Hepatocyte (in vitro differentiated cells): ENCODE measurements around the gene RFTN2.

Experiments
- CTCF ChIP-seq: fragments of 200-600 bp; sonication (generic); IDR thresholded peaks from 2 replicates; pipeline ENCODE4 v1.5.1; 2016; ENCODE audit warnings: antibody characterized with exemption, mild to moderate bottlenecking; ENCODE audit not compliant: poor library complexity
- EZH2 ChIP-seq: fragments of 200-600 bp; sonication (generic); IDR thresholded peaks from 2 replicates; pipeline ENCODE4 v1.6.1; 2016; ENCODE audit warnings: antibody characterized with exemption, mild to moderate bottlenecking, borderline replicate concordance
- EZH2phosphoT487 ChIP-seq: fragments of 200-600 bp; sonication (generic); IDR thresholded peaks from one replicate; pipeline ENCODE4 v1.6.1; 2018; ENCODE audit warnings: antibody characterized with exemption, mild to moderate bottlenecking, low read depth, moderate library complexity; ENCODE audit not compliant: unreplicated experiment, severe bottlenecking

DNA sequence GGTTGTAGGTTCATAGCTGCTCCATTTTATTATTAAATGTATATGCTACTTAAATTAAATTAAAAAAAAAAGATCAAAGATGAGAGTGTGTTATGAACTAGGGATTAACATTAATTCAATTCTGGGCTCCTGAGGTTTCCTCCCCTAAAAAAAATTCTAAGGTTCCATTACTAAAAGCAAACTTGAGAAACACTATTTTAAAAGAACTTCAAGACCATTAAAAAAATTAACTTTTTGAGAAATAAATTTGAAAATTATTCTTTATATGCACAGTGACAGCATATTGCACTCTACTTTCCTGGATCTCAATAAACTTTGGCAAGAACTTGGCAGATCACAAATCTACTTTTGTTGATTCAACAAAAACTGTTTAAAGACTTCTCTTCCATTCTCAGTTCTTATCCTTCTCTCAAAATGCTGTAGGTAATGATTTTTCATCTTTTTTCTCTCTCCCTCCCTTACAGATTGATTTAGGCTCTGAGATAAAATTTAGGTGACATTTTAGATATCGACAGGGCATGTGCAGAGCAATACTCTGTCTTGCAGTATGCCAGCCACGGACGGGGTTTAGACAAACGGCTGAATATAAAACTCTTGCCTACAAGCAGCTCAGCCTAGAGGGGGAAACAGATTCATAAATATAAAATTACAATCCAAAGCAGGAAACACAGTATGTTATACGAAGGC lies 29.2 kb upstream of the RFTN2 start:
- TF ChIP-seq CTCF (no peak), EZH2 (no peak), EZH2phosphoT487 (no peak)
